IMR-90 (cell line): ENCODE results near the gene SDK1. TPM values are rescaled to one million over a fixed set of nuclear protein-coding genes. Genes with fewer than 3 reads are reported as not detected.

Experiments used
- ATAC-seq: fragments of 200-7000 bp; cut with Tn5 transposase; 2 replicates; pipeline ENCODE4 v1.9.1; 2020; ENCODE audit warnings: low read depth, mild to moderate bottlenecking, moderate library complexity
- BruUV-seq: library from RNA; stranded (reverse); fragments of 400-500 nt; replicated peaks from 2 replicates; lab custom pipeline; 2021; lab: Mats Ljungman, UMichigan
- CTCF ChIA-PET: fragments of 300-600 bp; formaldehyde crosslinking; extraction: SDS; loops from one replicate; lab custom pipeline; 2021; ENCODE audit warnings: antibody characterized with exemption; lab: Yijun Ruan, JAX
- POLR2A ChIA-PET: fragments of 300-600 bp; sonication (Branson Sonifier 250); formaldehyde crosslinking; loops from one replicate; lab custom pipeline; 2022; ENCODE audit warnings: antibody characterized with exemption; ENCODE audit not compliant: unreplicated experiment; lab: Charles Lee
- DNase-seq: peaks from one replicate; pipeline ENCODE4 v3.0.0; 2013
- H2AFZ ChIP-seq: replicated peaks from 2 replicates; pipeline ENCODE3; 2013; ENCODE audit warnings: low read length, mild to moderate bottlenecking; ENCODE audit not compliant: poor library complexity
- H2AK5ac ChIP-seq: 2 replicates; pipeline ENCODE4 v1.6.1; 2013; ENCODE audit warnings: low read depth, low read length, inconsistent platforms
- H2AK9ac ChIP-seq: replicated peaks from 2 replicates; pipeline ENCODE3; 2013; ENCODE audit warnings: mild to moderate bottlenecking, low read depth, low read length, moderate library complexity; ENCODE audit not compliant: poor library complexity
- H2BK120ac ChIP-seq: 2 replicates; pipeline ENCODE4 v1.6.1; 2013; ENCODE audit warnings: low read depth, low read length, inconsistent platforms
- H2BK15ac ChIP-seq: 3 replicates; pipeline ENCODE4 v1.6.1; 2013; ENCODE audit warnings: low read depth, low read length, inconsistent platforms
- H2BK20ac ChIP-seq: 2 replicates; pipeline ENCODE4 v1.6.1; 2013; ENCODE audit warnings: low read depth, mild to moderate bottlenecking, inconsistent platforms, low read length, moderate library complexity
- H2BK5ac ChIP-seq: 2 replicates; pipeline ENCODE4 v1.6.1; 2013; ENCODE audit warnings: mild to moderate bottlenecking, low read depth, low read length, inconsistent platforms; ENCODE audit not compliant: poor library complexity, severe bottlenecking
- H3K14ac ChIP-seq: replicated peaks from 2 replicates; pipeline ENCODE4 v1.6.1; 2013; ENCODE audit warnings: low read depth, low read length, inconsistent platforms
- H3K18ac ChIP-seq: 2 replicates; pipeline ENCODE4 v1.6.1; 2013; ENCODE audit warnings: low read depth, low read length, control low read depth
- H3K23ac ChIP-seq: 2 replicates; pipeline ENCODE4 v1.6.1; 2013; ENCODE audit warnings: low read depth, low read length, inconsistent platforms
- H3K27ac ChIP-seq: 2 replicates; pipeline ENCODE4 v1.5.1; 2013; ENCODE audit warnings: mild to moderate bottlenecking, control low read depth, low read length; ENCODE audit not compliant: insufficient read depth
- H3K27me3 ChIP-seq: 2 replicates; pipeline ENCODE4 v1.6.1; 2013; ENCODE audit warnings: low read length; ENCODE audit not compliant: control insufficient read depth, insufficient read depth
- H3K36me3 ChIP-seq: 2 replicates; pipeline ENCODE4 v1.6.1; 2013; ENCODE audit warnings: low read length, mixed read lengths; ENCODE audit not compliant: control insufficient read depth, insufficient read depth
- H3K4ac ChIP-seq: 2 replicates; pipeline ENCODE4 v1.6.1; 2013; ENCODE audit warnings: low read depth, low read length, inconsistent platforms
- H3K4me1 ChIP-seq: 2 replicates; pipeline ENCODE4 v1.6.1; 2013; ENCODE audit warnings: low read length, mixed read lengths; ENCODE audit not compliant: control insufficient read depth, insufficient read depth
- H3K4me2 ChIP-seq: 2 replicates; pipeline ENCODE4 v1.6.1; 2013; ENCODE audit warnings: low read depth, mild to moderate bottlenecking, control low read depth, low read length, moderate library complexity
- H3K4me3 ChIP-seq: 2 replicates; pipeline ENCODE4 v1.5.1; 2013; ENCODE audit warnings: low read depth, mild to moderate bottlenecking, control low read depth, low read length, moderate library complexity; ENCODE audit not compliant: insufficient read depth
- H3K56ac ChIP-seq: 2 replicates; pipeline ENCODE4 v1.6.1; 2013; ENCODE audit warnings: low read length, inconsistent platforms; ENCODE audit not compliant: insufficient read depth; ENCODE audit errors: extremely low read depth
- H3K79me1 ChIP-seq, 2 experiments: 2 replicates each; pipeline ENCODE4 v1.6.1; 2013; ENCODE audit warnings: low read length in 2 of 2, inconsistent platforms in 1 of 2, low read depth in 1 of 2
- H3K9ac ChIP-seq: 2 replicates; pipeline ENCODE4 v1.6.1; 2013; ENCODE audit warnings: low read depth, low read length, control low read depth
- H3K9me1 ChIP-seq: 2 replicates; pipeline ENCODE4 v1.6.1; 2013; ENCODE audit warnings: low read length, inconsistent platforms; ENCODE audit not compliant: insufficient read depth
- H3K9me3 ChIP-seq: 2 replicates; pipeline ENCODE4 v1.6.1; 2013; ENCODE audit warnings: low read length; ENCODE audit not compliant: control insufficient read depth, insufficient read depth
- H4K20me1 ChIP-seq: 2 replicates; pipeline ENCODE4 v1.6.1; 2013; ENCODE audit warnings: low read length, inconsistent platforms; ENCODE audit not compliant: insufficient read depth
- H4K5ac ChIP-seq: 2 replicates; pipeline ENCODE4 v1.6.1; 2013; ENCODE audit warnings: mild to moderate bottlenecking, low read depth, low read length, control low read depth
- H4K8ac ChIP-seq, 2 experiments: 2 replicates each; pipeline ENCODE4 v1.6.1; 2013; ENCODE audit warnings: low read depth in 2 of 2, low read length in 2 of 2, control low read depth in 1 of 2, inconsistent platforms in 1 of 2
- H4K91ac ChIP-seq: 2 replicates; pipeline ENCODE4 v1.6.1; 2013; ENCODE audit warnings: low read depth, low read length, inconsistent platforms; ENCODE audit not compliant: insufficient read depth
- BHLHE40 ChIP-seq: fragments of 150-350 bp; IDR thresholded peaks from 2 replicates; pipeline ENCODE4 v1.6.1; 2016; ENCODE audit warnings: mild to moderate bottlenecking, low read depth, low read length
- CEBPB ChIP-seq: IDR thresholded peaks from 2 replicates; pipeline ENCODE4 v1.6.1; 2012; ENCODE audit warnings: low read depth, low read length, improper control_type of control experiment
- CHD1 ChIP-seq: IDR thresholded peaks from 2 replicates; pipeline ENCODE4 v1.6.1; 2012; ENCODE audit warnings: low read depth, low read length, improper control_type of control experiment
- FOS ChIP-seq: fragments of 150-350 bp; IDR thresholded peaks from 2 replicates; pipeline ENCODE4 v1.6.1; 2016; ENCODE audit warnings: low read depth, low read length
- MAFK ChIP-seq: IDR thresholded peaks from 2 replicates; pipeline ENCODE4 v1.6.1; 2012; ENCODE audit warnings: low read depth, low read length, improper control_type of control experiment
- MAZ ChIP-seq: IDR thresholded peaks from 2 replicates; pipeline ENCODE4 v1.6.1; 2012; ENCODE audit warnings: low read depth, mild to moderate bottlenecking, low read length, improper control_type of control experiment, moderate library complexity, borderline replicate concordance
- MXI1 ChIP-seq: IDR thresholded peaks from 2 replicates; pipeline ENCODE4 v1.6.1; 2012; ENCODE audit warnings: low read depth, mild to moderate bottlenecking, low read length, moderate library complexity, borderline replicate concordance
- NFE2L2 ChIP-seq: fragments of 150-350 bp; IDR thresholded peaks from 2 replicates; pipeline ENCODE4 v1.6.1; 2016; ENCODE audit warnings: low read depth, mild to moderate bottlenecking, low read length
- POLR2A ChIP-seq: IDR thresholded peaks from 2 replicates; pipeline ENCODE4 v1.6.1; 2012; ENCODE audit warnings: mild to moderate bottlenecking, low read depth, low read length
- RAD21 ChIP-seq: IDR thresholded peaks from 2 replicates; pipeline ENCODE4 v1.6.1; 2012; ENCODE audit warnings: low read length, improper control_type of control experiment
- RCOR1 ChIP-seq: IDR thresholded peaks from 2 replicates; pipeline ENCODE4 v1.6.1; 2012; ENCODE audit warnings: mild to moderate bottlenecking, low read length, improper control_type of control experiment; ENCODE audit not compliant: insufficient replicate concordance
- RFX5 ChIP-seq: IDR thresholded peaks from 2 replicates; pipeline ENCODE4 v1.8.0; 2012; ENCODE audit warnings: low read depth, mild to moderate bottlenecking, low read length, moderate library complexity
- SMC3 ChIP-seq: fragments of 150-350 bp; IDR thresholded peaks from 2 replicates; pipeline ENCODE4 v1.6.1; 2016; ENCODE audit warnings: low read depth, mild to moderate bottlenecking, antibody characterized with exemption, low read length, moderate library complexity
- USF2 ChIP-seq: fragments of 150-350 bp; IDR thresholded peaks from 2 replicates; pipeline ENCODE4 v1.6.1; 2017; ENCODE audit warnings: mild to moderate bottlenecking, antibody characterized with exemption, low read length, low read depth
- WGBS, 2 experiments: methylation state at CpG; one replicate each; pipeline versions ENCODE4 v1.1.5 to v1.1.7; 2013; ENCODE audit warnings: missing lambda C conversion rate in 2 of 2; ENCODE audit not compliant: insufficient read length in 1 of 2; ENCODE audit errors: extremely low coverage in 2 of 2; 5-methylcytosine and 5-hydroxymethylcytosine counted together
- dilution Hi-C: fragments of 300-500 bp; cut with HindIII; formaldehyde crosslinking; loops from one replicate; pipeline ENCODE4 v1.14.3; 2018; ENCODE audit warnings: low sequenced_read_pairs; ENCODE audit not compliant: unreplicated experiment
- in situ Hi-C: fragments of 300-500 bp; cut with MboI; formaldehyde crosslinking; loops from 3 replicates; pipeline ENCODE4 v1.14.3; 2019; ENCODE audit warnings: low sequenced_read_pairs, inconsistent platforms, mixed read lengths
- intact Hi-C: fragments of 100-400 bp; cut with micrococcal nuclease; formaldehyde crosslinking; loops from 2 replicates; pipeline ENCODE4 v1.10.0; 2022
- polyA plus RNA-seq, 3 experiments: library from polyadenylated mRNA; depleted of rRNA; stranded (reverse); fragments of >200 nt; gene quantifications; 2 replicates each; pipeline ENCODE4 v1.2.3, GENCODE V29; 2012; ENCODE audit warnings: low replicate concordance in 1 of 3
- total RNA-seq: library from RNA; depleted of rRNA; stranded (reverse); fragments of >200 nt; gene quantifications from 2 replicates; pipeline ENCODE4 v1.2.3, GENCODE V29; 2012
- TF ChIP-seq, protein P1 (sequence below): fragments of 150-350 bp; IDR thresholded peaks from 2 replicates; pipeline ENCODE4 v1.6.1; 2016; ENCODE audit warnings: low read depth, mild to moderate bottlenecking, low read length, moderate library complexity, borderline replicate concordance

Gene SDK1
- total and polyA plus RNA-seq, 2 of the 4 experiments (the other 2 are of a cell fraction) = 1.5 to 1.6 TPM

DNA sequence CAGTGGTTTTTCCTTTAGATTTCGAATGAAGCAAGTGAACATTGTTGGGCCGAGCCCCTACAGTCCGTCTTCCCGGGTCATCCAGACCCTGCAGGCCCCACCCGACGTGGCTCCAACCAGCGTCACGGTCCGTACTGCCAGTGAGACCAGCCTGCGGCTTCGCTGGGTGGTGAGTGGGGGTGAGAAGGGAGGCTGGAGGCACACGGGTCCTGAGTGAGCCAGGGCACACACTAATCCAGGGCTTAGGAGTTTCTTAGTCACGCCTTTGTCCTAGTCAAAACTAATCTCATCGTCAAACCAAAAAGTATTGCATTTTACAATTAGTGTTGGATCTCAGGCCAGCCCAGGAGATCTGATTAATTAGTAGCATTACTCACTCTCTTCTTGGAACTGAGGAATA is 812.2 kb downstream of the SDK1 start:
- Histone ChIP-seq H2BK5ac (no peak overlapping the region), H4K91ac (no peak overlapping the region), H3K4ac (no peak overlapping the region), H3K14ac (no peak overlapping the region), H2AFZ (no peak overlapping the region), H4K8ac (no peak overlapping the region), H3K23ac (no peak overlapping the region), H2AK5ac (no peak overlapping the region), H4K5ac (no peak overlapping the region), H3K9me1 (no peaks in the 10 kb centered on the region), H2BK120ac (no peak overlapping the region), H3K79me1 (no peaks in the 10 kb centered on the region), H3K9ac (no peak overlapping the region), H2AK9ac (no peak overlapping the region), H2BK20ac (no peak overlapping the region), H3K18ac (no peak overlapping the region), H3K4me3 (no peak overlapping the region), H3K4me1 (no peaks in the 10 kb centered on the region), H4K20me1 (no peaks in the 10 kb centered on the region), H2BK15ac (no peak overlapping the region), H3K36me3 (peaks cover 4% of the 10 kb centered on the region; the same call in 1 of the 2 replicates), H3K27me3 (no peaks in the 10 kb centered on the region), H3K4me2 (no peak overlapping the region), H3K27ac (no peak overlapping the region), H3K9me3 (peaks cover 10% of the 10 kb centered on the region), H3K56ac (no peak overlapping the region)
- ChIA-PET POLR2A (no interaction called here), CTCF (no interaction called here)
- dilution Hi-C loops (no loop called here), intact Hi-C loops (no loop called here), in situ Hi-C loops (no loop called here)
- WGBS, 2 experiments = 70% methylated on average over 2 of the region's 14 CpGs; no CpG with 5 or more reads in 1 of the 2 experiments
- ATAC-seq (no peak), DNase-seq (no peak)
- no peak for TF ChIP-seq SMC3
- no peak for TF ChIP-seq RAD21
- TF ChIP-seq MAFK = no peak
- no peak for TF ChIP-seq MXI1
- no peak for TF ChIP-seq RFX5
- no peak for TF ChIP-seq FOS
- no peak for TF ChIP-seq CEBPB
- TF ChIP-seq MAZ = no peak
- TF ChIP-seq, protein P1, sequence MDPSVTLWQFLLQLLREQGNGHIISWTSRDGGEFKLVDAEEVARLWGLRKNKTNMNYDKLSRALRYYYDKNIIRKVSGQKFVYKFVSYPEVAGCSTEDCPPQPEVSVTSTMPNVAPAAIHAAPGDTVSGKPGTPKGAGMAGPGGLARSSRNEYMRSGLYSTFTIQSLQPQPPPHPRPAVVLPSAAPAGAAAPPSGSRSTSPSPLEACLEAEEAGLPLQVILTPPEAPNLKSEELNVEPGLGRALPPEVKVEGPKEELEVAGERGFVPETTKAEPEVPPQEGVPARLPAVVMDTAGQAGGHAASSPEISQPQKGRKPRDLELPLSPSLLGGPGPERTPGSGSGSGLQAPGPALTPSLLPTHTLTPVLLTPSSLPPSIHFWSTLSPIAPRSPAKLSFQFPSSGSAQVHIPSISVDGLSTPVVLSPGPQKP = no peak
- no peak for TF ChIP-seq USF2
- TF ChIP-seq CHD1 = no peak
- TF ChIP-seq BHLHE40 = no peak
- TF ChIP-seq NFE2L2 = no peak
- TF ChIP-seq POLR2A = no peak
- TF ChIP-seq RCOR1 = no peak
- no TSS peak for BruUV-seq
